GM12891 (cell line): ENCODE data around the gene SUCO.

Experiments used
- POLR2A ChIP-seq: IDR thresholded peaks from 2 replicates; pipeline ENCODE4 v1.6.1; 2011; ENCODE audit warnings: low read depth, low read length, control low read depth
- POLR2AphosphoS5 ChIP-seq: IDR thresholded peaks from 2 replicates; pipeline ENCODE4 v1.6.1; 2011; ENCODE audit warnings: low read depth, low read length, control low read depth
- TAF1 ChIP-seq: IDR thresholded peaks from 2 replicates; pipeline ENCODE4 v1.6.1; 2011; ENCODE audit warnings: low read depth, low read length, control low read depth

DNA sequence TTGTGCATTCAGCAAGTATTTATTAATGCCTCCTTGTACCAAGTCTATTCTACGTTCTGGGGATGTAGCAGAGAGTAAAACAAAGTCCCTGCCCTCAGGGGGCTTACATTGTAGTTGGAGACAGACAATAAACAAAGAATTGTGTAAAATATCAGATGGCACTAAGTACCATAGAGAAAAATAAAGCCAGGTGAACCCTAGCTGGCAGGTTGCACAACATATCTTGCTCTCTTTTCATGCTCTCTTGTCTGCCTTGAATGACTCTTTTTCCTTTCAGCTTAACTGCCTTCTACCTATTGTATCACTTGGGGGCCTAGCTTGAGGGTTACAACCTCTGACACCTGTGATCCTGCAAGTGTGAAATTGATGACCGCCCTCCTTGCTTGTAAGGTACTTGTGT is 105.3 kb downstream of the SUCO start:
- no peak for TF ChIP-seq POLR2AphosphoS5
- TF ChIP-seq POLR2A = no peak
- no peak for TF ChIP-seq TAF1
